Keratinocyte (primary cell): ENCODE data around the gene GASK1A.

ENCODE experiments used
- EZH2 ChIP-seq: IDR thresholded peaks from one replicate; pipeline ENCODE4 v1.6.1; 2012; ENCODE audit warnings: inconsistent platforms, mild to moderate bottlenecking, low read length, moderate library complexity
- TF ChIP-seq, protein P1 (sequence below), 3 experiments: IDR thresholded peaks in 1 of 3; conservative IDR thresholded peaks in 1 of 3; optimal IDR thresholded peaks in 1 of 3; 2 replicates in 2 of 3; 3 replicates in 1 of 3; pipeline versions ENCODE3 to v1.5.1; 2011; ENCODE audit warnings: low read length in 3 of 3, mild to moderate bottlenecking in 3 of 3, moderate library complexity in 2 of 3, control low read depth in 1 of 3, inconsistent platforms in 1 of 3; ENCODE audit not compliant: insufficient read depth in 2 of 3; ENCODE audit errors: extremely low read depth in 1 of 3

DNA sequence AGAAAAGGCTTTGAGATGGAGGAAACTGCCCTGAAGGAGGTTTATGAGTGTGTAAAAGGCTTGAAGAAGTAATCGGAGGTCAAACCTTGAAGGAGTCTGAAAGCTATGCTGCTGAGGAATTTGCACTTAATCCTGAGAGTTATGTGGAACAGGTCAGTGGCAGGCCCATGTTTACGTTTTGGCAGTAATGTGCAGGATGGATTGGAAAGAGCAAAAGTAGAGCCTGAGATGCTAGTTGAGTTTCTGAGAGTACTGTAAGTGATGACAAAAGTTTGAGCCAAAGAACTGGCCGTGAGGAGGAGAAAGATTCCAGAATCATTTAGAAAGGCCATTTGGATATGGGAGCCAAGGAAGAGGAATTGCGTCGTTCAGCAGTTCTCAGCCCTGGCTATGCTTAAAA is 3.2 kb upstream of the GASK1A start:
- TF ChIP-seq, protein P1, sequence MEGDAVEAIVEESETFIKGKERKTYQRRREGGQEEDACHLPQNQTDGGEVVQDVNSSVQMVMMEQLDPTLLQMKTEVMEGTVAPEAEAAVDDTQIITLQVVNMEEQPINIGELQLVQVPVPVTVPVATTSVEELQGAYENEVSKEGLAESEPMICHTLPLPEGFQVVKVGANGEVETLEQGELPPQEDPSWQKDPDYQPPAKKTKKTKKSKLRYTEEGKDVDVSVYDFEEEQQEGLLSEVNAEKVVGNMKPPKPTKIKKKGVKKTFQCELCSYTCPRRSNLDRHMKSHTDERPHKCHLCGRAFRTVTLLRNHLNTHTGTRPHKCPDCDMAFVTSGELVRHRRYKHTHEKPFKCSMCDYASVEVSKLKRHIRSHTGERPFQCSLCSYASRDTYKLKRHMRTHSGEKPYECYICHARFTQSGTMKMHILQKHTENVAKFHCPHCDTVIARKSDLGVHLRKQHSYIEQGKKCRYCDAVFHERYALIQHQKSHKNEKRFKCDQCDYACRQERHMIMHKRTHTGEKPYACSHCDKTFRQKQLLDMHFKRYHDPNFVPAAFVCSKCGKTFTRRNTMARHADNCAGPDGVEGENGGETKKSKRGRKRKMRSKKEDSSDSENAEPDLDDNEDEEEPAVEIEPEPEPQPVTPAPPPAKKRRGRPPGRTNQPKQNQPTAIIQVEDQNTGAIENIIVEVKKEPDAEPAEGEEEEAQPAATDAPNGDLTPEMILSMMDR (optimal IDR thresholded peaks at IDR 0.05 in 1 of 3, IDR thresholded peaks at IDR 0.05 in 1 of 3, conservative IDR thresholded peaks at IDR 0.05 in 1 of 3; ENCODE audit: extremely low read depth in 1 of 3, insufficient read depth in 2 of 3, low read length in 3 of 3), result no peak
- no peak for TF ChIP-seq EZH2
